ENCODE measurements around the gene EIF6.

EIF6 gene

DNA sequence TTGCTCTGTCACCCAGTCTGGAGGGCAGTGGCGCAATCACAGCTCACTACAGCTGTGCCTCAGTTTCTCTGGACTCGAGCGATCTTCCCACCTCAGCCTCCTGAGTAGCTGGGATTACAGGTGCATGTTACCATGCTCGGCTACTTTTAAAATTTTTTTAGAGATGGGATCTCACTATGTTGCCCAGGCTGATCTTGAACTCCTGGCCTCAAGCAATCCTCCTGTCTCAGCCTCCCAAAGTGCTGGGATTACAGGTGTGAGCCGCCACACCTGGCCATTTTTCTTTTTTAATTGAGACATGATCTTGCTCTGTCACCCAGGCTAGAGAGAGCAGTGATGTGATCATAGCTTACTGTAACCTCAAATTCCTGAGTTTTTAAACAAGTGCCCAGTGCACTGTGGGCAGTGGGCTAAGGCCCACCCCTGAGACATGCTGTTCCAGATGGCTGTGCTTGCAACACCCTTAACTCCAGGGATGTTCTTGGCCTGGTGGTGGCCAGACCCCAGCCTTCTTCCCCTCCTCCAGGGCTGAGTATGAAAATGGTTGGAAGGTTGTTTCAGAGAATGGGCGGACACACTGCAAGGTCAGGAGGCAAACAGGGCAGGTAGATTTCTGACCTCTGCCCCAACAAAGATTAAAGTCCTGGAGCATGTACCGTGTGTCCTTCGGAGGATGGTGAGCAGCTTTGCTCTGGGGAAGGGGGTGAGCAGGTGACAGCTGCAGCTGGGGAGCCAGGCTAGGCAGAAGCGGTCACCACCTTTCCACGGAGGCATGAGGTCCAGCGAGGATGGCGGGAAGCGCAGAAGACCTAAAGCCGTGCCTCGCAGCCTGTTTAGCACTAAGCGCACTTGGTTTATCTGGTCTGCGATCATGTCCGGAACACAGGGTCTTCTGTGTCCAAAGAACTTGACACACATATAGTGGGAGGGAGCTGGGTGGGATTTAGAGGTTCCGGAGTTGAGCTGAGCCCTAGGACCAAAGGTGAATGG is 9.0 kb upstream of the EIF6 start:
- no peak for DNase-seq

DNA sequence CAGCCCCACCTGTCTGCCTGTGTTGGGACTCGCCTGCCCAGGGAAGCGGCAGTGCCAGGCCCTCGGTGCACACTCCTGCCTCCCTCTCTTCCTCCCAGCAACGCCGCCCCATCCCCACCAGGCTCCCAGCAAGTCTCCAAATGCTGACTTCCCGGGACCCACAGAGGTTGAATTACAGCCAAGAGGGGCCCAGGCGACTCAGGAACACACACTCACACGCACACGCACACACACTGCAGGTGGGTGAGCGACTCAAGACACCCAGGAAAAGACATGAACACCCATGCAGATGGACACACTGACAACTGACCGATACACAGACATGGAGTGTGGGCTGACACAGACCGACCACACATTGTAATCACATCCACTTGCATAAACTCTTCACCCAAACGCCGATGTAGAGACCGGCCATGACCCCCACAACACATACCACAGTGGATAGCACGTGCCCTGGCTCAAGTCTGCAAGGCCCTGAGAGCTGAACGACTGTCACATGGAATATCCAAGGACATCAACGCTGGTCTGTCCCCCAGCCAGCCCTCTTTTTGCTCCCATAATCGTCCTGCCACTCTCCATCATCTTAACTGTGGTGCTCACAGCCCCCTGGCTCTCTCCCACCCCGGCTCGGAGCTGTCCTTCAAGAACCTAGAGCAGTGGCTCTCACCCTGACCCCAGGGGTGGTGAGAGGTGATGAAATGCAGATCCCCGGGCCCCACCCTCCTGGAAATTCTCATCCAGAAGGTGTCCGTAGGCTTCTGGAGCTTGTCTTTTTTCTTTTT is 8.1 kb upstream of the EIF6 start:
- DNase-seq, result no peak

DNA sequence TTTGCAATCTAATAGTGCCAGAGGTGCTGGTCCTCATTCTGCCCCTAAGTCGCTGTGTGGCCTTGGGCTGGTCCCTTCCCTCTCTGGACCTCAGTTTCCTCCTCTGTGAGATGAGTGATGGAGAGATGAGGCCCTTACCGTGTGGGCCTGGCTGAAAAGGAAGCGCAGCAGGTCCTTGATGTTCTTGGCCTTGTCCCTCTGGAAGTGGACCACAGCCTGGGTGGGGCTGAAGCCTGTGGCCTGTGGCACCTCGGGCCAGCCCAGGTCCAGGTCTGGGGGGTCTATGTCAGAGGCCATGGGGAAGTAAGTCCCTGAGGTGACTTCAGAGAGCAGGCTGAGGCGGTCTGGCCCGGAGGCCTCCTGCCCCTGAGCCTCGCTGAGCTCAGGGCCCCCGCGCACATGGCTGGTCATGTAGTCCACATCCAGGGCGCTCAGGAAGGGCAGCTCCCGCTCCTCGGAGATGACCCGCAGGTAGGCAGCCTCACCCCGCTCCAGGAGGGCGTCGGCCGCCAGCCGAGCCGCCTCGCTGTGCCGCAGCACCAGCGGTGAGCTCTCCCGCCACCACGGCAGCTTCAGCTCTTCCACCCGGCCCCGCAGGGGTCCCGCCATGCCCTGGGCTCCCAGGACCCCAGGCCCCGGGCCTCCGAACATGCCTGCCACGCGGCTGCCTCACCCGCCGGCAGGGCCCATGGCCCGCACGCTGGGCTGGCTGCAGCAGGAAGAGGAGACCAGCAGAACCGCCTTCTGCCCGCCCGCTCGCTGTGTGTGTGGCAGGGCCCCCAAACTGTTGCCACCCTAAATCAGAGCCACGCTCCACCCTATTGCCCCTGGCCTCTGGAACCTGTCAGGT is 7.3 kb upstream of the EIF6 start, which contains the start of gene FAM83C:
Gene FAM83C, minus strand, starts transcription at position 772 of the 850 bp plus-strand sequence. Its CDS starts 121 bp downstream, at position 651.
- no peak for DNase-seq

DNA sequence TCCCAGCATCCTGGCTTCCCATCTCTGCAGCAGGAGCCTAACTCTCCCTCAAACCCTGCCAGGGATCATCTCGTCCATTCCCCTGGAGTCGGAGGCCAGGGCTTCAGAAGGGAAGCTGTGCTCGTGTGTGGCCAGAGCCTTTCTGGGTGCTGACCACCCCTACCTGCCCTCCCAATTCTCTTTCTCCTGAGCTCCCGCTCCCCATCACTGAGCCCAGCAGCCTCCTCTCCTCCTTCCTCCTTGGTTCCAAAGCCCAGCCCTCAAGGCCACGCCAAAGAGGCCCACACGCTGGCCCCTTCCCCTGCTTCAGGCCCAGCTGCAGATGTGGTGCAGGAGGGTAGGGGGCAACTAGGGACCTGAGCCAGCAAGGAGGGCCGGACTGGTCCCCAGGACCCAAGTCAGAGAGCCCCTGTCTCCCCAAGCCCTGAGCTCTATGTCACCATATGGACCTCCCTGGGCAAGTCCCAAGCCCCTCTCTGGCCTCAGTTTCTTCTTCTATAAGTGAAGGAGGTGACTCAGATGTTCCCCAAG is 6.4 kb upstream of the EIF6 start:
- DNase-seq, result no peak

DNA sequence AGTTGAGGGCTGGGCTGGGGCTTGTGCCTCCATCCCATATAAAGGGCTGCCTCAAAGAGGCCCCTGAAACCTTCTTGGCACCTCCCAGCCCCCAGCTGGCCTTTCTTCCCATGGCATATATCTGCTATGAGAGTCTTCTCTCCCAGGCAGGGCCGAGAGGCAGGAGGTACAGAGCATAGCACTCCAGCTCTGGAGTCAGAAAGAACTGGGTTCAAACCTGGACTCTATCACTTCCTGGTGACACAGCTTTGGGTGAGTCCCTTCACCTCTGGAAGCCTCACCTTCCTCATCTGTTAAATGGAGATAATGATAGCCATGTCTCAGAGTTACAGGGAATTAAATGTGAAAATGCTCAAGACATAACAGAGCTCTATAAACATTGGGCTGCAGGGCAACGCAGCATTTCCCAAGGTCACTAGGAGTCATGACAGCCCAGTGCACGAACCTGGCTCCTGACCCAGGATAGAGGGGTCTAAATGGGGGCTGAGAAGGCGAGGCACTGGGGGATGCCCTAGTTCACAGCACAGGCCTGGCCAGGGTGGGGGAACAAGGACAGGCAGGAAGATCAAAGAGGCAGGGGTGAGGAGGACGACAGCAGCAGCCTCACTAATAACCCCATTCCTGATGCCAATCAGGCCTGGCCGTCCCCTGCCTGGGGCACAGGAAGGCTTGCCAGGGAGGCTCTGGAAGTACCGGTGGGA is 5.8 kb upstream of the EIF6 start:
- DNase-seq, result no peak

DNA sequence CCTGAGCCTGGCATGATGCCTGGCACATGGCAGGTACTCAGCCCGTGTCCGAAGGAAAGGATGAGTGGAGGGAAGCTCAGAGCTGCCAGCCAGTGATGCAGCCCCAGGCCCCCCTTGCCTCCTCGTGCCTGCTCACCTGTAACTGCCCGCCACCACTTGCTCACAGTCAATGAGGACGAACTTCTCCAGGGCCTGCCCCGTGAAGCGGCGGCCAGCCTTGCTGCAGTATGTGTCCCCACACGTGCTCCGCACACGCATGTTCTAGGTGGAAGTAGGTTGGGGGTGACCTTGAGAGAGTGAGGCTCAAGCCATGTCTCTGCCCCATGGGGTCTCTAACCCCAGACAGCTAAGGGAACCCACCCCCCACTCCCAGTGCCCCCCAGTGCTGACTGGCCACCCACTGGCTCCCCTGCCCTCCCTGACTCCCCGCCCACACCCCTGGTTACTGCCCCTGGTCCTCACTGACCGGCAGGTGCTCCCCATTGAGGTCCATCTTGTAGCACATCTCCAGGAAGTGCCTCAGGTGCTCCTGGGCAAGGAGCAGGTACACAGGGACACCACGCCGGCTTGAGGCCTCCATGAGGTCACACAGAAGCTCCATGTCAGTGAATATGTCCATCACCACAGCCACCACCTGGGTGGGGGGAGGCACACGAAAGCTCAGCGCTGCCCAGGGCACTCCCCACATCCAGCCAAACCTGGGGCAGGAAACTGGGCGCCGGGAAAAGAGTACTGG is 3.9 kb upstream of the EIF6 start:
- DNase-seq, result no peak

DNA sequence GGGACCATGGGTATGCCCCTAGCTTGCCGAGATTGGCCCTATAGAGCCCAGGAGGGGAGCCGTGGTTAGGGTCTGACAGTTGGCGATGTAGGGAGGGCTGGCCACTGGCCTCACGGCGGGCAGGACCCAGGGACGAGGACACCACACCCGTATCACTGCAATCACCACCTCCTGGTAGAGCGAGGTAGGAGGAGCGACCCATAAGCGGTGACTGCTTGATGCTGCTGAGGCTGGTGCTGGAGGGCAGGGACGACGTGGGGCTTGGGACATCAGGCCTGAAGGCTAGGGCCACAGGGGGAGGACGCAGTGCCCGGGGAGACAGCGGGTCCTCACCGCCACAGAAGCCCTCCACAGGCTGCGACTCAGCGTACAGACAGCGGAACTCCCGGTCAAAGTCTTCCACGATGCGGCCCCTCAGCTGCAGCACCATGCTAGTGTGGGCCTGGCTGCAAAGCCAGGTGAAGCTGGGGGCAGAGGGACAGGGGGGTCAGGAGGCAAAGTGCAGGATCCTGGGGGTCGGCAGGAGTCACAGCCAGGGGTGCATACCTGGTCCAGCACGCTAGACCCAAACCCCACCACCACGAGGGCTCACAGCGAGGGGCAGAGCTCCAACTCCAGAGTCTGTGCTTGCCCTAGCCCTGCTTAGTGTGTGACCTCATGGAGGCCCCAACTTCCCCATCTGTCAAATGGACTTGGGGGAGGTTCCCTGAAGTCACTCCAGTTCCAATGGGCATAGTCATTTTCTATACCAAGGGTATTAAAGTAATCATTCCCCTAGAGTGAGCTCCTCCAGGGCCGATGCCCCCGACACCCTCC is 3.1 kb upstream of the EIF6 start:
- no peak for DNase-seq

DNA sequence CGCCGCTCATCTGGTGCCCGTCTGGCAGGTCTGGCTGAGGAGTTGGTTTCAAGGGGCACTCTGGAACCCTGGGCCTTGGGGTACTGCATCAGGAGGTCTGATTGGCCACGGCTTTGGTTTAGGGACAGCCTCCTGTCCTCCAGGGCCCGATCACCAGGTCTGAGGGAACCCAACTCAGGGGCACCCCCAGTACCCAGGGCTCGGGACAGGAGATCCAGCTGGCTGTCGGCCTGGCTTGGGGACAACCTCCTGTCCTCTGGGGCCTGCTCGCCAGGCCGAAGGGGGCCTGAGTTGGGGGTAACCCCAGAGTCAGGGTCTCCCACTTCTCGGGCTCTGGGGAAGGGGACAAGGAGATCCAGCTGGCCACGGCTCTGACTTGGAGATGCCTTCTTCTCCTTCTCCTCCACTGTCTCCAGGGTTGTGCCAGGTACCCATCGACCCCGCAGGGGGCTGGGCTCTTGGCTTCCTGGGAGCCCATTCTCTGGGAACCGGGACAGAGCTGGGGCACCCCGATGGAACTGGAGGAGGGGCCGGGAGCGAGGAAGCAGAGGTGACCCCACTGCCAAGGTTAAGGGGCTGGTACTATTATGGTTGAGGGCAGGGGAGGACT is 2.4 kb upstream of the EIF6 start:
- DNase-seq, result no peak

DNA sequence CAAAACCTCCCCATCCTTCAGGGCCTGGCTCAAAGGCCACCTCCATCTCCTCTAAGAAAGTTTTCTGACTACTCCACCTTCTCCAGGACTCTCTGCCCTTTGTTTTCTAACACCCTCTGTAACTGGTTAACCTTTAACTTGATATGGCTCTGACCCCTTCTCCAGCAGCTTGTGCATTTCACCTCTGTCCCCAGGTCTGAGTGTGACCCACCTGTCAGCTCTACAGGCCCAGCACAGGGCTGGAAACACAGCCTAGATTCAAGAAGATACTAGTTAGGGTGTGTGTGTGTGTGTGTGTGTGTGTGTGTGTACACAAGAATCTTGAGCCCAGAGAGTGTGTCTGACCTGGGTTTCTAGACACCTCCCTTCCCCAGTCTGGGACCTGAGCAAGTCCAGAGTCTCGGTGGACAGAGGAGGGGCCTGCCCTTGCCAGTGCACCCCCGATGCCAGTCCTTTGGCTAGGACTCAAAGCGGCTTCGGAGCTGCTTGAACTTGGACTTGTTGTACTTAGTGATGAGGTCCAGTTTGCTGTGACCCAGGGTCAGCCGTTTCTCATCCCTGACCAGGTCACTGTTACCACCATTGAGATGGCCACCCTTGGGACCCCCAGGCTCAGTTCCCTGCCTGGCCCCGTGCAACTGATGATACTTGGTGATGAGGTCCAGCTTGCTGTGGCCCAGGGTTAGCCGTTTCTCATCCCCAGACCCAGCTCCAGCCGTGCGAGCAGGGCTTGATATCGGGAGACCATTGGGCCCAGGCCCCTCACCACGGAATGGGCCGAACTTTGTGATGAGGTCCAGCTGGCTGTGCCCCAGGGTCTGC is 1.7 kb upstream of the EIF6 start:
- DNase-seq, result no peak

DNA sequence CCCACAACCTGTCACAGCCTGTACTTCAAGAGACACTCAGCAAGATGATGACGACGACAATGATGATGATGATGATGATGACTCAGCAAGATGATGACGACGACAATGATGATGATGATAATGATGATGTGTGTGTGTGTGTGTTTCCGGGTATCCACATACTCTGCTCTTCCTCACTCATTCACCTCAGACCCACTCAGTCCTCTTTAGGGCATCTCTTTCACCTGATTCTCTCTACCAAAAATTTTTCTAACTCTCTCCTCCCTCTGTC is 1.2 kb upstream of the EIF6 start:
- DNase-seq, result no peak

DNA sequence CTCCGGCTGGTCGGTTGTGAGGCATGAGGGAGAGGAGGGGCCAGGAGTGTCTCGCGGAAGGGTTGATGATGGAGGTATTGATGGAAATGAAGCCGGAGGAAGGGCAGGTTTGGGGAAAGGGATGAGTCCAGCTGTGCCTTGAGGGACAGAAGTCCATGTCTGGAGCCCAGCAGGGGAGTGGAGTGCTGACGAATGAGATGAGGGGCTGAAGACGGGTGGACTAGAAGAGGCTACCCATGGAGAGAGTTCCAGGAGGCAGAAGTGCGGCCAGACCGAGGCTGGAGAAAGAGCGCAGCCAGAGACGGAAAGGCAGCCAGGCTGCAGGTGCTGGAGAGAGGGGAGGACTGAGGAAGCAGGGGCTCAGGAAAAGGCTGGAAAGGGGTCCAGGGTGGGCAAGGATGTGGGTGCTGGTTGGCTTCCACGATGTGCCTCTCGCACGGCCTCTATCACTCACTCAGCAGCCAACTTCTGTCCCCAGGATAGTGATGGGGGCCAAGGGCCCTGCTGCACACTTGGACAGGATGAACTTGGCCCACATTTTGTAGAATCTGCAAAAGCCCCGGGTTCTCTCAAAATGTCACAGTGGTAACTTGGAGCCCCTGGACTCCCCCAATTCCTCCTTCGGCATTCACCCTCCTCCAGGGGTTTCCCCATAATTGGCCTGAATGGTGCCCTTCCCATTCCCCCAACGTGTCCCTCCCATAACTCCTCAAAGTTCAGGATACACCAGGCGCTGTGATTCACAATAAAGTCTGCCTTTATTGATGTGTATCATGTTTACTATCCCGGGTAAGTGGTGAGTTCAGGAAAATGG is 627 bp upstream of the EIF6 start:
- DNase-seq, result no peak

DNA sequence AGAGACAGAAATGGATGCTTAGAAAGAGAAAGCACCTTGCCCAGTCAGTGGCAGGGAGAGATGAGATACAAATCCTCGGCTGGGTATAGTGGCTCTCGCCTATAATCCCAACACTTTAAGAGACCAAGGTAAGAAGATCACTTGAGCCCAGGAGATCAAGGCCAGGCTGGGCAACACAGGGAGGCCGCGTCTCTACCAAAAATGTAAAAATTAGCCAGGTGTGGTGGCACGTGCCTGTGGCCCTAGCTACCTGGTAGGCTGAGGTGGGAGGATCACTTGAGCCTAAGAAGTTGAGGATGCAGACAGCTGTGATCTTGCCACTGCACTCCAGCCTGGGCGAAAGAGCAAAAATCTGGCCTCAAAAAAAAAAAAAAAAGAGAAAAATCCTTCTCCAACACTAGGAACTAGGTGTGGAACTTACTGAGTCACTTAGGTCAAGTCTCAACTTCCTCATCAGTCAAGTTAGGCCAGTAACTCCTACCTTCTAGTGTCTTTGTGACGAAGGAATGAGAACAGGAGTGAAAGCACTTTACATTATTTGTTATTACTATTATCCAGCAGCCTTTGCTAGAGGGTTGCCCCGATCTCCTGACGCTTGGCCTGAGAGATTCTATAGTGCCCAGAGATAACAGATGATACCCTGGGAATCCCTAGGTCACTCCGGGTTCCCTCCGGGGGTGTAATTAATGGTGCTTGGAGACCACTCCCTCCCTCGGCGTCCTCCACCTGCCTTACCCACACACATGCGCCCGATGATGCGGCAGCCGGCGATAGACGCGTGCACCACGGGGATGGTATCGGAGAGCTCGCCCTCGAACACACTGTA is 918 bp downstream of the EIF6 start:
- DNase-seq, result no peak

DNA sequence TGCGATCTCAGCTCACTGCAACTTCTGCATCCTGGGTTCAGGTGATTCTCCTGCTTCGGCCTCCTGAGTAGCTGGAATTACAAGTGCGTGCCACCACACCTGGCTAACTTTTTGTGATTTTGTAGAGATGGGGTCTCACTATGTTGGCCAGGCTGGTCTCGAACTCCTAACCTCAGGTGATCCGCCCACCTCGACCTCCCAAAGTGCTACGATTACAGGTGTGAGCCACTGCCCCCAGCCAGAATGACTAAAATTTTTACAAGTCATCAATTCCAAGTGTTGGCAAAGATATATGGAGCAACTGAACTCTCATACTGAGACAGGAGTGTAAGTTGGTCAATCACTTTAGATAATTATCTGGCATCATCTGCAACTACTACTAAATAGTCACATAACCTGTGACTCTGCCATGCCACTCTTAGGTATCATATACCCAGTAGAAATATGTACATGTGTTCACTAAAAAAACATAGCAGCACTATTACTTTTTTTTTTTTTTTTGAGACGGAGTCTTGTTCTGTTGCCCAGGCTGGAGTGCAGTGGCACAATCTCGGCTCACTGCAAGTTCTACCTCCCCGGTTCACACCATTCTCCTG is 3.0 kb downstream of the EIF6 start:
- DNase-seq, result no peak

DNA sequence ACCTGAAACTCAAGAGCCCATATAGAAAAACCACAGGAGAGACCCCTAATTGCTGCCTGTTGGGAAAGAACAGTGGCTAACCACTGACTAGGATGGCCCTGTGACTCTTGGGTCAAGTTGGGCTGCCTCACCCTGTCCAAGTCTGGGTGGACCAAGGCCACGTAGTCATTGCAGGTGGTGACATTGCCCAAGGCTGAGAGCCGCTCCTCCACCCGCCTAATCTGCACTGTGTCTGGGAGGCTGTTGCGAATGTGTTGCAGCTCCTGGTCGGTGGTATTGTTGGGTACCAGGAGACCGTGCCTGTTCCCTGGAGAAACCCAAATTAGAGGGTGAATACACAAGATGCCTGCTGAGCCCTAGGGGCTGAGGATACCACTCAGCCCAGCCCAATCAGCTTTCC is 4.0 kb downstream of the EIF6 start:
- no peak for DNase-seq

DNA sequence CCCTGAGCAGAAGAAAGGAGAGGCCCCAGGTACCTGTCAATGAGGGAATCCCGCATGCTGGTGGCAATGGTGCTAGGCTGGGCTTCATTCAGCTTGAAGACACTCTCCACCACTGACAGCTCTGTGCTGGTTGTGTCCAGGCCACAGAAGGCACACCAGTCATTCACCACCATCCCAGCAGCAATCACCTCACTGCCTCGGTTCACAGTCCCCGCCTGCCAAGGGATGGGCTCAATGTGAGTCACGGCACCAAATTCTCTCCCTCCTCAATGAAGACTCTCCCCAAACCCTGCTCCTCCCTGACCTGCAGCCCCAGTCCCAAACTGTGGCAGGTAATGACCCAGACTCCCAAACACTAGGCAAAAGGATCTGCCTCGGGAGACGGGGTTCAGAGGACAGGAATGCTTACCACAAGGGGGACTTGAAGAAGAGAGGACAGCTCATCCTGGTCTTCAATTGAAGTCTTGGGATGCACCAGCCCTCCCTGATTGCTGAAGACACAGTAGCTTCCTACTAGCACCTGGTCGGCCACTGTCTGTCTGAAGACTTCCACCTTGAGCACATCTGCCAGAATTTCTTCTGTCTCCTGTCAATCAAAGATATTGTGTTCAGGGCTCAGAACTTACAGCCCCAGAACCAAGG is 4.9 kb downstream of the EIF6 start:
- DNase-seq, result no peak

DNA sequence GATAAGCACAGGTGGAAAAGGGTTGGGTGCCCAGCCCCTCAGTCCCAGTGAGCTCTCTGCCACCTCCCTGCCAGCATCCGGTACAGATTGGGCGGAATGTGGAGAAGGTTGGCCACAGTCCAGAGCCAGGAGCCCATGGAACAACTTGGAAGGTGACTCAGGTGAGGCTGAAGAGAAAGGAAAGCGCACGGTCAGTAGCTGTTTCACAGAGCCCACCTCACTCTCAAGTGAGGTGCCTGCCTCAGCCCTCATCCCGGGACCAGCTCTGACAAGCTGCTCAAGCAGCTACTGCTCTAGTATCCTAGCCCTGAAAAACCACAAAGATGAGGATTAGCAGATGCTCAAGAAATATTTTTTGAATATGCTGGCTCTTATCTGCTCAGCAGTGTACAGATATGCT is 5.5 kb downstream of the EIF6 start:
- DNase-seq, result no peak

Data from NCI-H1694 (cell line).